Neutrophil (primary cell): ENCODE results near the gene ACSM2B.
"Not testable (repeated sequence)": the region's sequence is repeated elsewhere in the genome, so short reads cannot be mapped to it uniquely, and the experiment has no call there.

Experiments used
- H3K27ac ChIP-seq: fragments of 200-600 bp; sonication (generic); 2 replicates; pipeline ENCODE4 v1.5.1; 2016; ENCODE audit warnings: mild to moderate bottlenecking, moderate library complexity
- H3K27me3 ChIP-seq: fragments of 200-600 bp; sonication (generic); 2 replicates; pipeline ENCODE4 v1.6.0; 2016; ENCODE audit warnings: mild to moderate bottlenecking
- H3K36me3 ChIP-seq: fragments of 200-600 bp; sonication (generic); 2 replicates; pipeline ENCODE4 v1.5.1; 2017
- H3K4me1 ChIP-seq, 2 experiments: fragments of 200-600 bp in 1 of 2; sonication (generic) in 1 of 2; 1 replicate in 1 of 2; 2 replicates in 1 of 2; pipeline versions ENCODE4 v1.5.1 to v1.6.1; 2013 to 2016; ENCODE audit warnings: low read depth in 1 of 2, low read length in 1 of 2, mild to moderate bottlenecking in 1 of 2, moderate library complexity in 1 of 2; ENCODE audit not compliant: control insufficient read depth in 1 of 2, insufficient read depth in 1 of 2
- H3K4me3 ChIP-seq, 2 experiments: fragments of 200-600 bp in 1 of 2; sonication (generic) in 1 of 2; 1 replicate in 1 of 2; 2 replicates in 1 of 2; pipeline ENCODE4 v1.5.1; 2013 to 2016; ENCODE audit warnings: low read depth in 1 of 2, low read length in 1 of 2, mild to moderate bottlenecking in 1 of 2, moderate library complexity in 1 of 2
- H3K9me3 ChIP-seq: fragments of 200-600 bp; sonication (generic); 2 replicates; pipeline ENCODE4 v1.5.1; 2016
- CTCF ChIP-seq: fragments of 200-600 bp; sonication (generic); IDR thresholded peaks from 2 replicates; pipeline ENCODE4 v1.5.1; 2016; ENCODE audit warnings: antibody characterized with exemption

Gene ACSM2B

DNA sequence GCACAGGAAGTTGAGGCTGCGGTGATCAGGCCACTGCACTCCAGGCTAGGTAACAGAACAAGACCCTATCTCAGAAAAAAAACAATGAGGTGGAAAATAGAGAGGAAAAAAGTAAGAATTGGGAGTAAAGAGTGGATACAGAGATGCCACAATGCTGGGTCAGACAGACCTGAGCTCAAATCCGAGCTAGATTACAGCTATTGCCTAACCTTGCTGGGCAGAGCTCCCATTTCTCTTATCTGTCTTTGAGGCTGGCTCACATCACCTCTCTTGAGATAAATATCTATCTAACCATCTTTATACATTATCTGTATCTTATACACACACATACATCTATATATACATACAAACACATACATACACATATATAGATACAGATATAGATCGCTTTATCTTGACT, 59.0 kb downstream of the ACSM2B start:
- no peaks in the 10 kb centered on the region for H3K27me3 ChIP-seq
- H3K4me1 ChIP-seq, result no peaks in the 10 kb centered on the region
- no peaks in the 10 kb centered on the region for H3K9me3 ChIP-seq
- no peak overlapping the region for H3K4me3 ChIP-seq
- no peak for TF ChIP-seq CTCF
- H3K36me3 ChIP-seq, result no peaks in the 10 kb centered on the region
- no peak overlapping the region for H3K27ac ChIP-seq

DNA sequence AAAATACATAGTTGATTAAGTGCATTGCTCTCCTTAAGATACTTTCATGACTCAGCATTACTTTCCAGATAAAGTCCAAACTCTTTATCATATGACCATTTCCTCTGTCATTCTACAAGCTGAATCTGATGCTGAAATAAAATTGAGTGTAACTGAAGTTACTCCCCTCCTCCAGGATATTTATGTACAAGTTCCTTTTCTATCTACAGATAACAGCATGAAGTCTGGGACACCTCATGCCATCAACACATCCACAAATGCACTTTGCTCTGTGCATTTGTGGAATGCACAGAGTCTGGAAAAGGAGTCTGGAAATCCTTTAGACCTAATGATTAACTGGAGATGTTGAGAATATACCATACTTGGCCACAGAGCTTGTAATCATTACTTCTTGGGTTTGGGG, 60.5 kb downstream of the ACSM2B start:
- TF ChIP-seq CTCF, result no peak
- Histone ChIP-seq H3K27me3 (no peaks in the 10 kb centered on the region), H3K4me3 (no peak overlapping the region), H3K4me1 (no peaks in the 10 kb centered on the region), H3K9me3 (no peaks in the 10 kb centered on the region), H3K27ac (no peak overlapping the region), H3K36me3 (no peaks in the 10 kb centered on the region)

DNA sequence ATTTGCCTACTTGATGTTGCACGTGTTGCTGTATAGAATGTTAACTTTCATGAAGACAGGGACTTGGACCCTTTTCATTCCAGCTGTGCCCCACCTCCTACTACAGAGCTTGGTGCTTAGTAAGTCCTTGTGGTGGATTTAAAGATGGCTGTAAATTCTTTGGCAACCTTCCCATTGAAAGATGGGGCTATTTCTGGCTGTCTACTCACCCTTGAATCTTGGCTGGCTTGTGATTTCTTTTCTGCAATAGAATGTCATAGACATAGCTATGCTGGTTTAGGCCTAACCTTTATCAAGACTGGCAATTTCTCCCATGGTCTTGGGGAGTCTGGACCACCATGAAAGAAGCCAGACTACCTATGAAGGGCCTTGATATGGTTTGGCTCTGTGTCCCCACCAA, 65.8 kb downstream of the ACSM2B start:
- Histone ChIP-seq H3K36me3 (no peaks in the 10 kb centered on the region), H3K27ac (no peak overlapping the region), H3K27me3 (no peaks in the 10 kb centered on the region), H3K4me1 (no peaks in the 10 kb centered on the region), H3K4me3 (no peak overlapping the region), H3K9me3 (no peaks in the 10 kb centered on the region)
- no peak for TF ChIP-seq CTCF

DNA sequence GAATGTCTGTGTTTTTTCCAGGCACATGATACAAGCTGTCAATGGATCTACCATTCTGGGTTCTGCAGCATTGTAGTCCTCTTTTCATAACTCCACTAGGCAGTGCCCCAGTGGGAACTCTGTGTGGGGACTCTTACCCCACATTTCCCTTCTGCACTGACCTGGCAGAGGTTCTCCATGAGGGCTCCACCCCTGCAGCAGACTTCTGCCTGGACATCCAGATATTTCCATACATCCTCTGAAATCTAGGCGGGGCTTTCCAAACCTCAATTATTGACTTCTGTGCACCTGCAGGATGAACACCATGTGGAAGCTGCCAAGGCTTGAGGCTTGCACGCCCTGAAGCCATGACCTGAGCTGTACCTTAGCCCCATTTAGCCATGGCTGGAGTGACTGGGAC, 68.9 kb downstream of the ACSM2B start:
- H3K27ac ChIP-seq, result no peak overlapping the region
- no peaks in the 10 kb centered on the region for H3K27me3 ChIP-seq
- no peaks in the 10 kb centered on the region for H3K4me1 ChIP-seq
- no peaks in the 10 kb centered on the region for H3K36me3 ChIP-seq
- TF ChIP-seq CTCF, result no peak
- no peak overlapping the region for H3K4me3 ChIP-seq
- no peaks in the 10 kb centered on the region for H3K9me3 ChIP-seq

GRCh38 chr16:20504418-20504817, 71.7 kb downstream of the ACSM2B start:
- Histone ChIP-seq H3K27me3 (no peaks in the 10 kb centered on the region), H3K4me3 (no peak overlapping the region), H3K27ac (no peak overlapping the region), H3K9me3 (no peaks in the 10 kb centered on the region), H3K4me1 (no peaks in the 10 kb centered on the region), H3K36me3 (no peaks in the 10 kb centered on the region)
- no peak for TF ChIP-seq CTCF

- H3K27ac ChIP-seq, H3K4me3 ChIP-seq, H3K27me3 ChIP-seq, H3K4me1 ChIP-seq, H3K9me3 ChIP-seq, H3K36me3 ChIP-seq: not testable (repeated sequence)
These were observed 84.7 kb downstream of the ACSM2B start for GRCh38 chr16:20491448-20491847.

GRCh38 chr16:20490994-20491393, 85.2 kb downstream of the ACSM2B start:
- not testable (repeated sequence) for H3K36me3 ChIP-seq, H3K27ac ChIP-seq, H3K9me3 ChIP-seq, H3K4me1 ChIP-seq, H3K4me3 ChIP-seq, H3K27me3 ChIP-seq
